PFSK-1 (cell line): ENCODE results near the gene UNC13C.

Source experiments
- FOXP2 ChIP-seq: optimal IDR thresholded peaks from 2 replicates; pipeline ENCODE3; 2011; ENCODE audit warnings: borderline replicate concordance, control low read depth, inconsistent platforms; ENCODE audit not compliant: insufficient read depth; ENCODE audit errors: extremely low read length, extremely low read depth
- POLR2AphosphoS5 ChIP-seq: IDR thresholded peaks from 2 replicates; pipeline ENCODE4 v1.6.1; 2012; ENCODE audit warnings: low read depth, mild to moderate bottlenecking, control low read depth, low read length, moderate library complexity
- REST ChIP-seq, 2 experiments: IDR thresholded peaks; 2 replicates each; pipeline versions ENCODE4 v1.6.1 to v1.8.0; 2011 to 2012; ENCODE audit warnings: low read depth in 2 of 2, low read length in 2 of 2, control low read depth in 1 of 2, inconsistent platforms in 1 of 2, mild to moderate bottlenecking in 1 of 2, moderate library complexity in 1 of 2; ENCODE audit not compliant: insufficient read depth in 1 of 2
- SIN3A ChIP-seq: IDR thresholded peaks from 2 replicates; pipeline ENCODE4 v1.6.1; 2012; ENCODE audit warnings: mild to moderate bottlenecking, low read length, moderate library complexity, borderline replicate concordance; ENCODE audit not compliant: insufficient read depth
- TAF1 ChIP-seq: IDR thresholded peaks from 2 replicates; pipeline ENCODE4 v1.6.1; 2012; ENCODE audit warnings: low read length, control low read depth, borderline replicate concordance; ENCODE audit not compliant: insufficient read depth

The UNC13C gene

GRCh38 chr15:54131410-54131809 lies 153.2 kb downstream of the UNC13C start:
- TF ChIP-seq FOXP2 = no peak
- TF ChIP-seq REST (IDR thresholded peaks at IDR 0.05; ENCODE audit: insufficient read depth in 1 of 2, low read depth in 2 of 2, low read length in 2 of 2) = peak in 1 of 2 experiments; percentile 70; a peak in 2 of 4 replicates
- no peak for TF ChIP-seq POLR2AphosphoS5

GRCh38 chr15:54149115-54149531 lies 170.9 kb downstream of the UNC13C start:
- no peak for TF ChIP-seq SIN3A
- no peak for TF ChIP-seq FOXP2
- no peak for TF ChIP-seq REST (IDR thresholded peaks at IDR 0.05; ENCODE audit: insufficient read depth in 1 of 2, low read depth in 2 of 2, low read length in 2 of 2)
- TF ChIP-seq TAF1 = no peak
- no peak for TF ChIP-seq POLR2AphosphoS5

GRCh38 chr15:54150255-54150654 lies 172.0 kb downstream of the UNC13C start:
- no peak for TF ChIP-seq TAF1
- no peak for TF ChIP-seq REST (IDR thresholded peaks at IDR 0.05; ENCODE audit: insufficient read depth in 1 of 2, low read depth in 2 of 2, low read length in 2 of 2)
- TF ChIP-seq SIN3A = no peak
- TF ChIP-seq POLR2AphosphoS5 = no peak
- no peak for TF ChIP-seq FOXP2

- TF ChIP-seq FOXP2 (no peak), REST (IDR thresholded peaks at IDR 0.05; ENCODE audit: insufficient read depth in 1 of 2, low read depth in 2 of 2, low read length in 2 of 2) (no peak)
These were observed 180.8 kb downstream of the UNC13C start for GRCh38 chr15:54159012-54159411.

- TF ChIP-seq FOXP2 (no peak), SIN3A (no peak), TAF1 (no peak), REST (IDR thresholded peaks at IDR 0.05; ENCODE audit: insufficient read depth in 1 of 2, low read depth in 2 of 2, low read length in 2 of 2) (no peak)
These were observed 209.1 kb downstream of the UNC13C start for GRCh38 chr15:54187325-54187724.
